CD8-positive, alpha-beta memory T cell (primary cell): ENCODE results near the gene ZNF595. TPM values are rescaled to one million over a fixed set of nuclear protein-coding genes. Genes with fewer than 3 reads are reported as not detected.
"Not testable (repeated sequence)": the region's sequence is repeated elsewhere in the genome, so short reads cannot be mapped to it uniquely, and the experiment has no call there.

Source experiments
- CTCF ChIA-PET: fragments of 350-600 bp; sonication (Branson Sonifier 250); formaldehyde crosslinking; loops from one replicate; lab custom pipeline; 2021; ENCODE audit warnings: antibody characterized with exemption; lab: Charles Lee
- POLR2A ChIA-PET: fragments of 350-600 bp; sonication (Branson Sonifier 250); formaldehyde crosslinking; loops from one replicate; lab custom pipeline; 2021; ENCODE audit warnings: antibody characterized with exemption; lab: Charles Lee
- DNase-seq, 5 donors: peaks; one replicate each; pipeline versions ENCODE4 v3.0.0 to v3.0.0-alpha.2; 2020 to 2022; ENCODE audit warnings: mixed read lengths in 1 of 5
- H3K27ac ChIP-seq: one replicate; pipeline ENCODE4 v1.7.0; 2013; ENCODE audit warnings: low read depth, mild to moderate bottlenecking, low read length, moderate library complexity
- H3K27me3 ChIP-seq: 2 replicates; pipeline ENCODE4 v1.7.0; 2013; ENCODE audit warnings: low read length, mild to moderate bottlenecking; ENCODE audit not compliant: insufficient read depth, poor library complexity, severe bottlenecking
- H3K36me3 ChIP-seq: 2 replicates; pipeline ENCODE4 v1.7.0; 2013; ENCODE audit warnings: mild to moderate bottlenecking, low read length, moderate library complexity; ENCODE audit not compliant: insufficient read depth
- H3K4me1 ChIP-seq: 2 replicates; pipeline ENCODE4 v1.7.0; 2013; ENCODE audit warnings: mild to moderate bottlenecking, low read length, moderate library complexity; ENCODE audit not compliant: insufficient read depth
- H3K4me3 ChIP-seq: 2 replicates; pipeline ENCODE4 v1.7.0; 2013; ENCODE audit warnings: mild to moderate bottlenecking, low read length
- H3K9me3 ChIP-seq: 2 replicates; pipeline ENCODE4 v1.7.0; 2013; ENCODE audit warnings: mild to moderate bottlenecking, low read length
- H3K27ac Mint-ChIP-seq, 8 donors: one replicate each; pipeline ENCODE4 v1.8.0; 2020 to 2021; ENCODE audit warnings: mixed read lengths in 8 of 8, mild to moderate bottlenecking in 6 of 8, inconsistent platforms in 3 of 8, moderate library complexity in 3 of 8
- H3K27me3 Mint-ChIP-seq, 2 donors: one replicate each; pipeline ENCODE4 v1.8.0; 2020 to 2021; ENCODE audit warnings: mixed read lengths in 2 of 2, mild to moderate bottlenecking in 1 of 2, moderate library complexity in 1 of 2
- H3K36me3 Mint-ChIP-seq, 3 donors: one replicate each; pipeline ENCODE4 v1.8.0; 2020 to 2021; ENCODE audit warnings: mixed read lengths in 3 of 3, inconsistent platforms in 1 of 3, mild to moderate bottlenecking in 1 of 3
- H3K4me1 Mint-ChIP-seq, 3 donors: one replicate each; pipeline ENCODE4 v1.8.0; 2020 to 2021; ENCODE audit warnings: mixed read lengths in 3 of 3, inconsistent platforms in 1 of 3, mild to moderate bottlenecking in 1 of 3
- H3K4me3 Mint-ChIP-seq, 7 donors: one replicate each; pipeline ENCODE4 v1.8.0; 2020 to 2021; ENCODE audit warnings: mixed read lengths in 7 of 7, mild to moderate bottlenecking in 6 of 7, moderate library complexity in 4 of 7, inconsistent platforms in 2 of 7
- H3K9me3 Mint-ChIP-seq, 5 donors: one replicate each; pipeline ENCODE4 v1.8.0; 2020 to 2022; ENCODE audit warnings: mixed read lengths in 5 of 5, mild to moderate bottlenecking in 3 of 5, moderate library complexity in 2 of 5, inconsistent platforms in 1 of 5
- polyA plus RNA-seq: library from polyadenylated mRNA; unstranded; fragments of 300-500 nt; fragmentation: Illumina TruSeq; gene quantifications from one replicate; pipeline ENCODE4 v1.2.3, GENCODE V29; 2021
- total RNA-seq, 2 experiments: library from RNA; stranded (reverse); gene quantifications; one replicate each; pipeline ENCODE4 v1.2.3, GENCODE V29; 2021

Gene ZNF595
- total and polyA plus RNA-seq, 3 experiments from 2014 or later, result 7.7 to 10.6 (median 8.5) TPM

DNA sequence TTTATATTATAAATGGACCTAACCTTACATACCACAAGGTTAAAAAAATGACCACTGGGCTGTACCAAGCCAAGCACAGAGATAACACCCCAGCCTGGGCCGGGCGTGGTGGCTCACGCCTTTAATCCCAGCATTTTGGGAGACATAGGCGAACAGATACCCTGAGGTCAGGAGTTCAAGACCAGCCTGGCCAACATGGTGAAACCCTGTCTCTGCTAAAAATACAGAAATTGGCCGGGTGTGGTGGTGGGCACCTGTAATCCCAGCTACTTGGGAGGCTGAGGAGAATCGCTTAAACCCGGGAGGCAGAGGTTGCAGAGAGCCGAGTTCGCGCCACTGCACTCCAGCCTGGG lies 70.8 kb downstream of the ZNF595 start:
- not testable (repeated sequence) for DNase-seq, H3K27me3 ChIP-seq, H3K27ac ChIP-seq, H3K27me3 Mint-ChIP-seq
- H3K4me3 ChIP-seq, result peak overlapping the region; percentile 92
- Mint-ChIP-seq H3K27ac (peak overlapping the region; percentile 92 to 99 (median 96)), H3K36me3 (peaks cover 10 to 54% (median 51%) of the 10 kb centered on the region in 3 donors), H3K4me3 (peak overlapping the region; percentile 94 to 100 (median 99)), H3K9me3 (peaks cover 19 to 72% (median 64%) of the 10 kb centered on the region in 5 donors), H3K4me1 (peaks cover 50 to 56% (median 54%) of the 10 kb centered on the region in 3 donors)
- POLR2A ChIA-PET, result interaction anchor here (0.9 to 2.0 kb wide), 2 partner anchors 214 to 540 kb away, joined by 4 to 6 read pairs; partner anchors contain the start of gene ZNF141
- peaks cover 20% of the 10 kb centered on the region for H3K36me3 ChIP-seq
- H3K4me1 ChIP-seq, result peaks cover 40% of the 10 kb centered on the region
- CTCF ChIA-PET, result interaction anchor here (0.9 kb wide), 1 partner anchor 35 kb away, joined by 3 read pairs; no protein-coding TSS in a partner anchor
- H3K9me3 ChIP-seq, result peaks cover 11% of the 10 kb centered on the region

- Histone ChIP-seq H3K9me3 (peaks cover 11% of the 10 kb centered on the region), H3K27ac (peak within 1 kb of the TSS; percentile 78), H3K27me3 (no peaks in the 10 kb centered on the region), H3K4me3 (peak within 1 kb of the TSS; percentile 92), H3K4me1 (peaks cover 40% of the 10 kb centered on the region), H3K36me3 (peaks cover 20% of the 10 kb centered on the region)
- Mint-ChIP-seq H3K4me3 (peak within 1 kb of the TSS; percentile 94 to 100 (median 99)), H3K27me3 (peaks cover 0 to 6% of the 10 kb centered on the region in 2 donors), H3K9me3 (peaks cover 21 to 71% (median 65%) of the 10 kb centered on the region in 5 donors), H3K36me3 (peaks cover 10 to 59% (median 52%) of the 10 kb centered on the region in 3 donors), H3K27ac (peak within 1 kb of the TSS; percentile 92 to 99 (median 96)), H3K4me1 (peaks cover 52 to 57% (median 54%) of the 10 kb centered on the region in 3 donors)
- peak; percentile 82 to 93 (median 85) for DNase-seq
- ChIA-PET CTCF (interaction anchor here (0.7 to 0.9 kb wide), 2 partner anchors 36 to 118 kb away, joined by 3 read pairs; no protein-coding TSS in a partner anchor), POLR2A (interaction anchor here (0.5 to 2.0 kb wide), 6 partner anchors 71 to 540 kb away, joined by 3 to 6 read pairs (median 4); partner anchors contain the start of genes ZNF141 and ZNF595)
These were observed 71.4 kb downstream of the ZNF595 start, which contains the start of gene ZNF718 for GRCh38 chr4:124275-125081. Gene ZNF718 (plus strand): TSS chr4:124501. CDS start chr4:124671, 170 bp downstream.

DNA sequence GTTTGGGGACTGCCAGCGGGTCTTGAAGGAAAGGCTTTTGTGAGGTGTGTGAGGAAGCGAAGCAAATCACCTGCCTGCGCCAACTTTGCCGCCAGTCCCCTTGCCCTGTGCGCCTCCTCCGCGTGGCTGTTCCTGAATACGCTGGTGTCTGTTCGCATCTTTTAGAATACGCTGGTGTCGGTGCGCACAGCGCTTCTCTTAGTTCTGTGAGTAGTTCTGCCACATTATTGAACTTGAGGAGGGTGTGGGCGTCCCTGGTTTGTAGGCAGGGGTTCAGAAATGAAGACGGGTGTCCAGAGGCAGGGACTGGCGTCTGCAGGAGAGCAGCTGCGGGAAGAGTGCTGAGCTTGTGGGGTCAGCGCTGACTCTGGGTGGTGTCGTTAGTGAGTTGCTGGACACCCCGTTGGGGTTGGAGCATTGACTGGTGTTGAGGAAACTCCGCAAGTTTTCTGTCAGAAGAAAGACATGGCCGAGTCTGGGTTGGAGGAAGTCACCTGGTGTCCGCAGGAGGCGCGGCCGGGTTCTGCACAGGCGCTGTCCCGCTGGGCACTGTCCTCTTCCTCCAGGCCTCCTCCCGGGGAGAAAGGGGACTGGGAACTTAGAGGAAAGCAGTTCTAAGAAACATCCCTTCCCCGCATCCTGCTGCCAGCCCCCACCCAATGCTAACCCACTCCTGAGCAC lies 72.1 kb downstream of the ZNF595 start:
- Histone ChIP-seq H3K27me3 (no peaks in the 10 kb centered on the region), H3K4me3 (peak overlapping the region; percentile 92), H3K9me3 (peaks cover 7% of the 10 kb centered on the region), H3K27ac (peak overlapping the region; percentile 78), H3K36me3 (peaks cover 20% of the 10 kb centered on the region), H3K4me1 (peaks cover 38% of the 10 kb centered on the region)
- ChIA-PET CTCF (no interaction called here), POLR2A (interaction anchor here (1.0 to 2.0 kb wide), 3 partner anchors 71 to 348 kb away, joined by 4 to 6 read pairs (median 6); partner anchors contain the start of genes ZNF141 and ZNF595)
- Mint-ChIP-seq H3K27ac (peak overlapping the region; percentile 92 to 99 (median 96)), H3K4me1 (peaks cover 52 to 64% (median 55%) of the 10 kb centered on the region in 3 donors), H3K27me3 (peaks cover 0 to 6% of the 10 kb centered on the region in 2 donors), H3K36me3 (peaks cover 13 to 67% (median 59%) of the 10 kb centered on the region in 3 donors), H3K9me3 (peaks cover 29 to 76% (median 67%) of the 10 kb centered on the region in 5 donors), H3K4me3 (peak overlapping the region; percentile 94 to 100 (median 99))
- DNase-seq, result peak in 1 of 5 donors; percentile 52

- DNase-seq, result no peak
- H3K4me3 ChIP-seq, result peak overlapping the region; percentile 92
- peak overlapping the region; percentile 78 for H3K27ac ChIP-seq
- ChIA-PET CTCF (no interaction called here), POLR2A (interaction anchor here (2.0 kb wide), 1 partner anchor 212 kb away, joined by 6 read pairs; the partner anchor contains the start of gene ZNF141)
- H3K27ac Mint-ChIP-seq, result peak overlapping the region in 5 of 8 donors; percentile 24 to 98 (median 47)
- H3K27me3 ChIP-seq, result no peaks in the 10 kb centered on the region
- peaks cover 28 to 74% (median 63%) of the 10 kb centered on the region in 5 donors for H3K9me3 Mint-ChIP-seq
- peaks cover 0 to 6% of the 10 kb centered on the region in 2 donors for H3K27me3 Mint-ChIP-seq
- peaks cover 46 to 59% (median 51%) of the 10 kb centered on the region in 3 donors for H3K4me1 Mint-ChIP-seq
- peaks cover 20% of the 10 kb centered on the region for H3K36me3 ChIP-seq
- H3K4me3 Mint-ChIP-seq, result peak overlapping the region; percentile 94 to 100 (median 99)
- peaks cover 13 to 71% (median 60%) of the 10 kb centered on the region in 3 donors for H3K36me3 Mint-ChIP-seq
- peaks cover 3% of the 10 kb centered on the region for H3K9me3 ChIP-seq
- peaks cover 32% of the 10 kb centered on the region for H3K4me1 ChIP-seq
These were observed 72.7 kb downstream of the ZNF595 start for GRCh38 chr4:125833-126232.

- Histone ChIP-seq H3K9me3 (no peaks in the 10 kb centered on the region), H3K4me3 (no peak overlapping the region), H3K27me3 (no peaks in the 10 kb centered on the region), H3K36me3 (peaks cover 34% of the 10 kb centered on the region), H3K27ac (no peak overlapping the region), H3K4me1 (no peaks in the 10 kb centered on the region)
- POLR2A ChIA-PET, result no interaction called here
- Mint-ChIP-seq H3K27me3 (no peaks in the 10 kb centered on the region), H3K36me3 (peaks cover 33 to 86% (median 77%) of the 10 kb centered on the region in 3 donors), H3K4me1 (peaks cover 17 to 21% (median 18%) of the 10 kb centered on the region in 3 donors), H3K9me3 (peaks cover 43 to 72% (median 60%) of the 10 kb centered on the region in 5 donors), H3K27ac (no peak overlapping the region), H3K4me3 (no peak overlapping the region)
- DNase-seq, result no peak
- CTCF ChIA-PET, result no interaction called here
These were observed 79.4 kb downstream of the ZNF595 start for GRCh38 chr4:132483-132882.

Other genes with a start within 250 kb of the ZNF595 start
- 10 to 100 TPM; 10.0 to 10.7 TPM for gene ZNF718, start 71.2 kb downstream of the ZNF595 start, total RNA-seq
- 5.8 TPM for gene ZNF718, start 71.2 kb downstream of the ZNF595 start, polyA plus RNA-seq